ENCODE results near the gene RNPS1.

- TF ChIP-seq EZH2phosphoT487 (IDR thresholded peaks at IDR 0.05; ENCODE audit: low read depth): no peak
- no peak for TF ChIP-seq CTCF (IDR thresholded peaks at IDR 0.05; ENCODE audit: low read depth, low read length)
Measured at GRCh38 chr16:2231016-2231931, 36.7 kb downstream of the RNPS1 start.

Data from OCI-LY3 (cell line).